WERI-Rb-1 (cell line): ENCODE results near the gene GPR78.

Source experiments
- DNase-seq: peaks from one replicate; pipeline ENCODE4 v3.0.0-alpha.2; 2020
- H3K27ac ChIP-seq: fragments of 250-450 bp; sonication (Bioruptor Pico); 2 replicates; pipeline ENCODE4 v1.5.1; 2020; ENCODE audit warnings: mild to moderate bottlenecking, moderate library complexity
- H3K27me3 ChIP-seq: fragments of 250-450 bp; sonication (Bioruptor Pico); 2 replicates; pipeline ENCODE4 v1.5.1; 2021; ENCODE audit warnings: mild to moderate bottlenecking, low read depth, moderate library complexity; ENCODE audit not compliant: insufficient read depth, severe bottlenecking
- H3K36me3 ChIP-seq: fragments of 250-450 bp; sonication (Bioruptor Pico); 2 replicates; pipeline ENCODE4 v1.5.1; 2020; ENCODE audit warnings: mild to moderate bottlenecking, moderate library complexity
- H3K4me3 ChIP-seq: 2 replicates; pipeline ENCODE4 v1.5.1; 2011; ENCODE audit warnings: low read depth, mild to moderate bottlenecking, control low read depth, low read length
- H3K9me3 ChIP-seq: fragments of 250-450 bp; sonication (Bioruptor Pico); 2 replicates; pipeline ENCODE4 v1.5.1; 2021; ENCODE audit warnings: mild to moderate bottlenecking, moderate library complexity; ENCODE audit not compliant: severe bottlenecking
- CTCF ChIP-seq: IDR thresholded peaks from 2 replicates; pipeline ENCODE4 v1.5.1; 2011; ENCODE audit warnings: low read depth, mild to moderate bottlenecking, control low read depth, inconsistent platforms, low read length

The GPR78 gene

GRCh38 chr4:8586671-8587468 is 6.7 kb downstream of the GPR78 start:
- H3K4me3 ChIP-seq, result no peak overlapping the region
- peak; percentile 96 for TF ChIP-seq CTCF
- no peaks in the 10 kb centered on the region for H3K36me3 ChIP-seq
- peak; percentile 50 for DNase-seq
- H3K27ac ChIP-seq, result no peak overlapping the region
- peaks cover 2% of the 10 kb centered on the region for H3K9me3 ChIP-seq
- peaks cover 8% of the 10 kb centered on the region for H3K27me3 ChIP-seq

- DNase-seq, result no peak
- H3K27ac ChIP-seq, result no peak overlapping the region
- TF ChIP-seq CTCF, result no peak
- no peaks in the 10 kb centered on the region for H3K36me3 ChIP-seq
- no peak overlapping the region for H3K4me3 ChIP-seq
- peaks cover 2% of the 10 kb centered on the region for H3K9me3 ChIP-seq
- peaks cover 13% of the 10 kb centered on the region for H3K27me3 ChIP-seq
Observed at GRCh38 chr4:8587469-8588195, 7.4 kb downstream of the GPR78 start.

- Histone ChIP-seq H3K27me3 (peaks cover 18% of the 10 kb centered on the region), H3K27ac (no peak overlapping the region), H3K4me3 (no peak overlapping the region), H3K9me3 (peaks cover 2% of the 10 kb centered on the region), H3K36me3 (no peaks in the 10 kb centered on the region)
- no peak for TF ChIP-seq CTCF
- no peak for DNase-seq
Observed at GRCh38 chr4:8588196-8588470, 7.9 kb downstream of the GPR78 start.

GRCh38 chr4:8589336-8589735 is 9.1 kb downstream of the GPR78 start:
- no peaks in the 10 kb centered on the region for H3K36me3 ChIP-seq
- TF ChIP-seq CTCF, result no peak
- no peak overlapping the region for H3K27ac ChIP-seq
- peaks cover 2% of the 10 kb centered on the region for H3K9me3 ChIP-seq
- no peak for DNase-seq
- H3K4me3 ChIP-seq, result no peak overlapping the region
- peaks cover 25% of the 10 kb centered on the region for H3K27me3 ChIP-seq

GRCh38 chr4:8589823-8590545 is 9.8 kb downstream of the GPR78 start:
- H3K9me3 ChIP-seq, result peaks cover 2% of the 10 kb centered on the region
- peaks cover 25% of the 10 kb centered on the region for H3K27me3 ChIP-seq
- H3K36me3 ChIP-seq, result no peaks in the 10 kb centered on the region

More at GRCh38 chr4:8589823-8590545, 9.8 kb downstream of the GPR78 start:
- Histone ChIP-seq H3K27ac (no peak overlapping the region), H3K4me3 (no peak overlapping the region)
- no peak for TF ChIP-seq CTCF
- DNase-seq, result no peak
